Activated CD4-positive, alpha-beta T cell treated with anti-CD3 and anti-CD28 coated beads, Interleukin-2, amount 50 U/mL, for 24 hours (primary cell): ENCODE data around the gene UPF1.
"Not testable (repeated sequence)": the region's sequence is repeated elsewhere in the genome, so short reads cannot be mapped to it uniquely, and the experiment has no call there.

Experiments
- DNase-seq, 2 donors: peaks; one replicate each; pipeline ENCODE4 v3.0.0-alpha.2; 2020; ENCODE audit warnings: low read depth in 1 of 2, low spot score in 1 of 2

Gene UPF1

GRCh38 chr19:18798384-18799352 is 33.1 kb upstream of the UPF1 start:
- no peak for DNase-seq

- no peak for DNase-seq
Measured at GRCh38 chr19:18799389-18799970, 32.3 kb upstream of the UPF1 start.

- DNase-seq, result no peak
Measured at GRCh38 chr19:18800079-18800478, 31.7 kb upstream of the UPF1 start.

GRCh38 chr19:18800636-18801035 is 31.1 kb upstream of the UPF1 start:
- no peak for DNase-seq

GRCh38 chr19:18802354-18802753 is 29.4 kb upstream of the UPF1 start:
- DNase-seq, result no peak

- no peak for DNase-seq
Measured at GRCh38 chr19:18803550-18804138, 28.1 kb upstream of the UPF1 start.

GRCh38 chr19:18804139-18804601 is 27.6 kb upstream of the UPF1 start:
- DNase-seq, result no peak

GRCh38 chr19:18804643-18805042 is 27.1 kb upstream of the UPF1 start:
- no peak for DNase-seq

- no peak for DNase-seq
Measured at GRCh38 chr19:18807861-18808331, 23.9 kb upstream of the UPF1 start.

- DNase-seq, result no peak
Measured at GRCh38 chr19:18809149-18809868, 22.4 kb upstream of the UPF1 start.

- not testable (repeated sequence) for DNase-seq
Measured at GRCh38 chr19:18811638-18812037, 20.1 kb upstream of the UPF1 start.

- DNase-seq, result no peak
Measured at GRCh38 chr19:18814063-18814462, 17.7 kb upstream of the UPF1 start.

GRCh38 chr19:18815673-18816072 is 16.1 kb upstream of the UPF1 start:
- no peak for DNase-seq

GRCh38 chr19:18816645-18817044 is 15.1 kb upstream of the UPF1 start:
- DNase-seq, result not testable (repeated sequence)

GRCh38 chr19:18817574-18817973 is 14.2 kb upstream of the UPF1 start:
- DNase-seq, result no peak

- DNase-seq, result no peak
Measured at GRCh38 chr19:18828786-18829185, 3.0 kb upstream of the UPF1 start.

- no peak for DNase-seq
Measured at GRCh38 chr19:18830488-18830887, 1.3 kb upstream of the UPF1 start.

- no peak for DNase-seq
Measured at GRCh38 chr19:18832306-18833140, 764 bp downstream of the UPF1 start.

- DNase-seq, result no peak
Measured at GRCh38 chr19:18833141-18833476, 1.4 kb downstream of the UPF1 start.

GRCh38 chr19:18833849-18834643 is 2.3 kb downstream of the UPF1 start:
- DNase-seq, result no peak
